ENCODE results near the gene STX16.

STX16 gene

DNA sequence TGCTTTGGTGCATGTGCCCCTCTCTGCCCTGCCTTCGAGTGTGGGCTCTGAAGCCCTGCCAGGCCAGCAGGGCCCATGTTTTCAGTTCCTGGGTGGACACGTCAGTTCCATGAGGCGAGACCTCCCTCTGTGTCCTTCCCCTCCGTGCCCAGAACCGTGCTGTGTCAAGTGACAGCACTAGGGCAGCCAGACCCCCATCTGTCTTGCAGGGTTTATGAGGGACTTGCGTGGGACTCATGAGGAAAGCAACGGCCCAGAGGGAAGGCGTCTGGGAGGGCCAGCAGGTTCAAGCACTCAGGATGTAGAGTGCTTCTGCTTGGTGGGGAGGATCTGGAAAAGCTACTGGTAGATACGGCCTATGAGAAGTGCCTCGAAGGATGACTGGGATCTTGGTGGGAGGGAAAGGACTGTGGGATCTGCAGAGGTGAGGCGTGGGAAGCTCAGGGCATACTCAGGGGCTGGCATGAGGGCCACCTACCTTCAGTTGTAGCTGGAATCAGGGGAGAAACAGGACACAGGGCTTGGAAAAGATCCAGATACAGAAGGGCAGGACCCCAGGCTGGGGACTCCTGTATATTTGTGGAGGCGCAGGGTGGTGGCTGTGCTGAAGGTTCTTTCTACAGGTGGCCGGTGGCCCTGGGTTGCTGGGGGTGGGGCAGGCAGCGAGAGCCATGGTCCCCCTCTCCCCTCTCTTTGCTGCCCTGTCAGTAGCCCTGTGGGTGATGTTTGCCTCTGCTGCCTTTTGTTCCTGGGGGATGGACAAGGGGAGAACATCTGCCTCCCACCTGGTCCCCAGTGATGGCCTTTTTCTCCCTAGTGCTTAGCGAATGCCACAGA lies 47.0 kb downstream of the STX16 start:
- no peak overlapping the region; the same call in 1 of the 2 replicates for H3K27ac ChIP-seq
- CTCF ChIA-PET = no interaction called here
- POLR2A ChIA-PET (ENCODE audit: low non-redundant PET) = no interaction called here
- no peak for DNase-seq (ENCODE audit: low spot score)
- TF ChIP-seq, protein P1, sequence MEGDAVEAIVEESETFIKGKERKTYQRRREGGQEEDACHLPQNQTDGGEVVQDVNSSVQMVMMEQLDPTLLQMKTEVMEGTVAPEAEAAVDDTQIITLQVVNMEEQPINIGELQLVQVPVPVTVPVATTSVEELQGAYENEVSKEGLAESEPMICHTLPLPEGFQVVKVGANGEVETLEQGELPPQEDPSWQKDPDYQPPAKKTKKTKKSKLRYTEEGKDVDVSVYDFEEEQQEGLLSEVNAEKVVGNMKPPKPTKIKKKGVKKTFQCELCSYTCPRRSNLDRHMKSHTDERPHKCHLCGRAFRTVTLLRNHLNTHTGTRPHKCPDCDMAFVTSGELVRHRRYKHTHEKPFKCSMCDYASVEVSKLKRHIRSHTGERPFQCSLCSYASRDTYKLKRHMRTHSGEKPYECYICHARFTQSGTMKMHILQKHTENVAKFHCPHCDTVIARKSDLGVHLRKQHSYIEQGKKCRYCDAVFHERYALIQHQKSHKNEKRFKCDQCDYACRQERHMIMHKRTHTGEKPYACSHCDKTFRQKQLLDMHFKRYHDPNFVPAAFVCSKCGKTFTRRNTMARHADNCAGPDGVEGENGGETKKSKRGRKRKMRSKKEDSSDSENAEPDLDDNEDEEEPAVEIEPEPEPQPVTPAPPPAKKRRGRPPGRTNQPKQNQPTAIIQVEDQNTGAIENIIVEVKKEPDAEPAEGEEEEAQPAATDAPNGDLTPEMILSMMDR (conservative IDR thresholded peaks at IDR 0.05; ENCODE audit: low read depth) = no peak

GRCh38 chr20:58698741-58699622 lies 47.9 kb downstream of the STX16 start:
- ChIA-PET CTCF (interaction anchor here (0.6 kb wide), 1 partner anchor 48 kb away, joined by 3 read pairs; no protein-coding TSS in a partner anchor), POLR2A (ENCODE audit: low non-redundant PET) (no interaction called here)
- no peak for DNase-seq (ENCODE audit: low spot score)
- TF ChIP-seq, protein P1 (conservative IDR thresholded peaks at IDR 0.05; ENCODE audit: low read depth) = no peak
- peak overlapping the region; percentile 10; the same call in 1 of the 2 replicates for H3K27ac ChIP-seq

DNA sequence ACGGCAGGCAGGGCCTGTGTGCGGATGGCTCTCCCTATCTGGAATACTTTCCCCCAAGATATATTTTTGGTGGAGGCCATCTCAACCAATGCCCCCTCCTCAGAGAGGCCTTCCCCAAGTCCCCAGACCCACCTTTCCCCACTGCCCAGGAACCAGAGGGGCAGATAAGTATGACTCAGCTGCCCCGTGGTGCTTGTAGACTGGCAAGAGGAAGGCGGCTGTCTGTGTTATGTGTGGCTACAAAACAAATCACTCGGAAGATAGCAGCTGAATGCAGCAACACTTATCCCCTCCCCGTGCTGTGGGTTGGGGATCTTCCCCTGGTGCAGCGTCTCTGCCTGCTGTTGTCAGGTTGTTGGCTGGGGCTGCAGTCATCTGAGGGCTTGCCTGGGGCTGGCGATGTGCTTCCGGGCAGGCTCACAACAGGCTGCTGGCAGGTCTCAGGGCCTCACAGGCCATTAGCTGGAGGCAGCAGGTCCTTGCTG lies 48.6 kb downstream of the STX16 start:
- H3K27ac ChIP-seq = no peak overlapping the region
- TF ChIP-seq, protein P1 (conservative IDR thresholded peaks at IDR 0.05; ENCODE audit: low read depth) = no peak
- ChIA-PET POLR2A (ENCODE audit: low non-redundant PET) (interaction anchor here (0.6 kb wide), 1 partner anchor 15 kb away, joined by 3 read pairs; no protein-coding TSS in a partner anchor), CTCF (interaction anchor here (0.6 kb wide), 1 partner anchor 47 kb away, joined by 3 read pairs; no protein-coding TSS in a partner anchor)
- no peak for DNase-seq (ENCODE audit: low spot score)

- ChIA-PET CTCF (no interaction called here), POLR2A (ENCODE audit: low non-redundant PET) (interaction anchor here (0.6 kb wide), 1 partner anchor 14 kb away, joined by 3 read pairs; no protein-coding TSS in a partner anchor)
Measured at GRCh38 chr20:58700121-58700821, 49.2 kb downstream of the STX16 start.

GRCh38 chr20:58700823-58701222 lies 49.7 kb downstream of the STX16 start:
- POLR2A ChIA-PET (ENCODE audit: low non-redundant PET) = no interaction called here
- no peak overlapping the region for H3K27ac ChIP-seq
- TF ChIP-seq, protein P1 (conservative IDR thresholded peaks at IDR 0.05; ENCODE audit: low read depth) = no peak
- no peak for DNase-seq (ENCODE audit: low spot score)
- CTCF ChIA-PET = no interaction called here

More at GRCh38 chr20:58700121-58700821, 49.2 kb downstream of the STX16 start:
- DNase-seq (ENCODE audit: low spot score) = no peak
- H3K27ac ChIP-seq = no peak overlapping the region
- TF ChIP-seq, protein P1 (conservative IDR thresholded peaks at IDR 0.05; ENCODE audit: low read depth) = no peak
